Activated CD4-positive, alpha-beta T cell treated with anti-CD3 and anti-CD28 coated beads, Interleukin-2, amount 50 U/mL, for 16 hours (primary cell): ENCODE results near the gene LRRC51.
"Not testable (repeated sequence)": the region's sequence is repeated elsewhere in the genome, so short reads cannot be mapped to it uniquely, and the experiment has no call there.

Experiments used
- DNase-seq: peaks from one replicate; pipeline ENCODE4 v3.0.0-alpha.2; 2020

The LRRC51 gene

GRCh38 chr11:72112143-72112977, 31.7 kb downstream of the LRRC51 start, which contains the start of gene ANAPC15:
ANAPC15 (minus strand) TSS chr11:72112695; CDS start chr11:72111276, 1,419 bp downstream.
- DNase-seq: peak; percentile 99

- no peak for DNase-seq
Measured at GRCh38 chr11:72112978-72113808, 32.5 kb downstream of the LRRC51 start.

- DNase-seq: no peak
Measured at GRCh38 chr11:72114570-72114969, 33.9 kb downstream of the LRRC51 start.

- no peak for DNase-seq
Measured at GRCh38 chr11:72116019-72116755, 35.5 kb downstream of the LRRC51 start.

- no peak for DNase-seq
Measured at GRCh38 chr11:72119198-72119597, 38.5 kb downstream of the LRRC51 start.

- DNase-seq: no peak
Measured at GRCh38 chr11:72120930-72121329, 40.3 kb downstream of the LRRC51 start.

GRCh38 chr11:72122607-72123006, 42.0 kb downstream of the LRRC51 start:
- no peak for DNase-seq

- DNase-seq: no peak
Measured at GRCh38 chr11:72123117-72123653, 42.5 kb downstream of the LRRC51 start.

- no peak for DNase-seq
Measured at GRCh38 chr11:72124046-72124445, 43.4 kb downstream of the LRRC51 start.

- no peak for DNase-seq
Measured at GRCh38 chr11:72125956-72126355, 45.3 kb downstream of the LRRC51 start.

- no peak for DNase-seq
Measured at GRCh38 chr11:72127923-72128322, 47.3 kb downstream of the LRRC51 start.

- DNase-seq: no peak
Measured at GRCh38 chr11:72129381-72129780, 48.7 kb downstream of the LRRC51 start.

- DNase-seq: no peak
Measured at GRCh38 chr11:72132646-72133045, 52.0 kb downstream of the LRRC51 start.

GRCh38 chr11:72135473-72135872, 54.8 kb downstream of the LRRC51 start, which contains the start of gene FOLR3:
FOLR3 (plus strand) TSS chr11:72135725; CDS start chr11:72135953, 228 bp downstream.
- DNase-seq: not testable (repeated sequence)

GRCh38 chr11:72135891-72136683, 55.4 kb downstream of the LRRC51 start:
- no peak for DNase-seq

- DNase-seq: no peak
Measured at GRCh38 chr11:72136684-72137262, 56.1 kb downstream of the LRRC51 start.

GRCh38 chr11:72138821-72139390, 58.3 kb downstream of the LRRC51 start:
- DNase-seq: no peak

- DNase-seq: no peak
Measured at GRCh38 chr11:72139500-72139899, 58.9 kb downstream of the LRRC51 start.

- no peak for DNase-seq
Measured at GRCh38 chr11:72140661-72141060, 60.0 kb downstream of the LRRC51 start.

GRCh38 chr11:72141066-72141465, 60.4 kb downstream of the LRRC51 start:
- peak; percentile 89 for DNase-seq

- not testable (repeated sequence) for DNase-seq
Measured at GRCh38 chr11:72142086-72142485, 61.4 kb downstream of the LRRC51 start.
